Measurements from ENCODE around the gene EXOC3L1. TPM values are rescaled to one million over a fixed set of nuclear protein-coding genes. Genes with fewer than 3 reads are reported as not detected.
A peak's percentile ranks its signal among the peaks of the same experiment; 100 is the strongest.

Gene EXOC3L1
- total and polyA plus RNA-seq, 5 experiments from 2014 or later: 0.20 to 0.32 (median 0.31) TPM; not detected in 2

- no peak for DNase-seq
- POLR2A ChIA-PET: interaction anchor here (1.4 kb wide), 1 partner anchor 13 kb away, joined by 3 read pairs; no protein-coding TSS in a partner anchor
- no peak for ATAC-seq
- H3K27ac Mint-ChIP-seq: no peak overlapping the region
- H3K36me3 Mint-ChIP-seq: peaks cover 0 to 15% (median 0%) of the 10 kb centered on the region in 3 donors
- no peaks in the 10 kb centered on the region for H3K27me3 Mint-ChIP-seq
- H3K4me1 Mint-ChIP-seq: peaks cover 0 to 17% (median 7%) of the 10 kb centered on the region in 4 donors
- no peak overlapping the region for H3K4me3 Mint-ChIP-seq
- no peaks in the 10 kb centered on the region for H3K9me3 Mint-ChIP-seq
These were observed 22.8 kb upstream of the EXOC3L1 start for GRCh38 chr16:67212766-67213165.

- Mint-ChIP-seq H3K36me3 (peaks cover 0 to 4% (median 0%) of the 10 kb centered on the region in 3 donors), H3K27me3 (no peaks in the 10 kb centered on the region), H3K4me3 (no peak overlapping the region), H3K9me3 (no peaks in the 10 kb centered on the region), H3K27ac (peak overlapping the region in 2 of 10 donors; percentile 57 to 71), H3K4me1 (peaks cover 0 to 14% (median 2%) of the 10 kb centered on the region in 4 donors)
- DNase-seq (no peak), ATAC-seq (no peak)
- POLR2A ChIA-PET: interaction anchor here (1.2 kb wide), 1 partner anchor 10 kb away, joined by 3 read pairs; no protein-coding TSS in a partner anchor
These were observed 21.7 kb upstream of the EXOC3L1 start for GRCh38 chr16:67211674-67212073.

GRCh38 chr16:67210069-67210937 is 20.4 kb upstream of the EXOC3L1 start:
- Mint-ChIP-seq H3K27me3 (no peaks in the 10 kb centered on the region), H3K4me3 (no peak overlapping the region), H3K36me3 (peaks cover 0 to 2% (median 0%) of the 10 kb centered on the region in 3 donors), H3K9me3 (no peaks in the 10 kb centered on the region), H3K4me1 (peaks cover 0 to 3% (median under 1%) of the 10 kb centered on the region in 4 donors), H3K27ac (peak overlapping the region in 1 of 10 donors; percentile 75)
- no peak for ATAC-seq
- no peak for DNase-seq
- POLR2A ChIA-PET: no interaction called here

GRCh38 chr16:67209565-67209964 is 19.6 kb upstream of the EXOC3L1 start:
- Mint-ChIP-seq H3K27me3 (no peaks in the 10 kb centered on the region), H3K9me3 (no peaks in the 10 kb centered on the region), H3K36me3 (peaks cover 0 to 2% (median 0%) of the 10 kb centered on the region in 3 donors), H3K4me3 (no peak overlapping the region), H3K4me1 (peaks cover 0 to 3% (median under 1%) of the 10 kb centered on the region in 4 donors), H3K27ac (no peak overlapping the region)
- POLR2A ChIA-PET: no interaction called here
- ATAC-seq: no peak
- no peak for DNase-seq

- H3K27me3 Mint-ChIP-seq: no peaks in the 10 kb centered on the region
- H3K9me3 Mint-ChIP-seq: no peaks in the 10 kb centered on the region
- H3K36me3 Mint-ChIP-seq: peaks cover 0 to 4% (median 0%) of the 10 kb centered on the region in 3 donors
- H3K27ac Mint-ChIP-seq: peak overlapping the region in 1 of 10 donors; percentile 52
- DNase-seq: no peak
- POLR2A ChIA-PET: interaction anchor here (0.5 to 2.6 kb wide), 3 partner anchors 11 to 38 kb away, joined by 3 to 10 read pairs (median 3); no protein-coding TSS in a partner anchor
- H3K4me1 Mint-ChIP-seq: peaks cover 0 to 3% (median under 1%) of the 10 kb centered on the region in 4 donors
- ATAC-seq: no peak
- no peak overlapping the region for H3K4me3 Mint-ChIP-seq
These were observed 18.4 kb upstream of the EXOC3L1 start for GRCh38 chr16:67208154-67208896.

GRCh38 chr16:67207249-67208091 is 17.5 kb upstream of the EXOC3L1 start:
- DNase-seq: no peak
- Mint-ChIP-seq H3K36me3 (peaks cover 0 to 4% (median 0%) of the 10 kb centered on the region in 3 donors), H3K27ac (peak overlapping the region in 1 of 10 donors; percentile 63), H3K4me3 (no peak overlapping the region), H3K9me3 (no peaks in the 10 kb centered on the region), H3K27me3 (no peaks in the 10 kb centered on the region), H3K4me1 (peaks cover 0 to 3% (median under 1%) of the 10 kb centered on the region in 4 donors)
- POLR2A ChIA-PET: interaction anchor here (0.7 to 2.6 kb wide), 2 partner anchors 17 to 39 kb away, joined by 3 to 10 read pairs; no protein-coding TSS in a partner anchor
- ATAC-seq: no peak

GRCh38 chr16:67206838-67207248 is 16.9 kb upstream of the EXOC3L1 start:
- no peak overlapping the region for H3K4me3 Mint-ChIP-seq
- H3K4me1 Mint-ChIP-seq: peaks cover 0 to 3% (median under 1%) of the 10 kb centered on the region in 4 donors
- DNase-seq (no peak), ATAC-seq (no peak)
- H3K9me3 Mint-ChIP-seq: no peaks in the 10 kb centered on the region
- peak overlapping the region in 1 of 10 donors; percentile 63 for H3K27ac Mint-ChIP-seq
- POLR2A ChIA-PET: interaction anchor here (0.5 to 2.6 kb wide), 3 partner anchors 9 to 101 kb away, joined by 3 to 10 read pairs (median 3); no protein-coding TSS in a partner anchor
- no peaks in the 10 kb centered on the region for H3K27me3 Mint-ChIP-seq
- peaks cover 0 to 4% (median 0%) of the 10 kb centered on the region in 3 donors for H3K36me3 Mint-ChIP-seq

GRCh38 chr16:67206129-67206837 is 16.3 kb upstream of the EXOC3L1 start:
- Mint-ChIP-seq H3K4me3 (peak overlapping the region in 1 of 10 donors; percentile 29), H3K36me3 (peaks cover 0 to 5% (median 0%) of the 10 kb centered on the region in 3 donors), H3K9me3 (no peaks in the 10 kb centered on the region), H3K4me1 (peaks cover 0 to 3% (median under 1%) of the 10 kb centered on the region in 4 donors), H3K27ac (peak overlapping the region in 5 of 10 donors; percentile 23 to 74 (median 64)), H3K27me3 (no peaks in the 10 kb centered on the region)
- POLR2A ChIA-PET: interaction anchor here (0.5 to 2.6 kb wide), 3 partner anchors 9 to 101 kb away, joined by 3 to 10 read pairs (median 3); no protein-coding TSS in a partner anchor
- ATAC-seq (no peak), DNase-seq (no peak)

GRCh38 chr16:67204076-67204475 is 14.1 kb upstream of the EXOC3L1 start:
- POLR2A ChIA-PET: interaction anchor here (0.7 kb wide), 1 partner anchor 12 kb away, joined by 3 read pairs; no protein-coding TSS in a partner anchor
- H3K9me3 Mint-ChIP-seq: no peaks in the 10 kb centered on the region

GRCh38 chr16:67202956-67203493 is 13.1 kb upstream of the EXOC3L1 start:
- Mint-ChIP-seq H3K36me3 (peaks cover 0 to 22% (median 0%) of the 10 kb centered on the region in 3 donors), H3K27ac (no peak overlapping the region), H3K4me3 (no peak overlapping the region), H3K4me1 (peaks cover 0 to 6% (median under 1%) of the 10 kb centered on the region in 4 donors), H3K9me3 (no peaks in the 10 kb centered on the region), H3K27me3 (no peaks in the 10 kb centered on the region)
- POLR2A ChIA-PET: interaction anchor here (0.9 kb wide), 1 partner anchor 24 kb away, joined by 3 read pairs; the partner anchor contains the start of gene TMEM208
- DNase-seq (peak in 1 of 10 donors; percentile 52), ATAC-seq (no peak)

More at GRCh38 chr16:67204076-67204475, 14.1 kb upstream of the EXOC3L1 start:
- Mint-ChIP-seq H3K4me1 (peaks cover 0 to 2% (median under 1%) of the 10 kb centered on the region in 4 donors), H3K36me3 (peaks cover 0 to 16% (median 0%) of the 10 kb centered on the region in 3 donors), H3K27me3 (no peaks in the 10 kb centered on the region), H3K4me3 (no peak overlapping the region), H3K27ac (peak overlapping the region in 2 of 10 donors; percentile 4 to 31)
- DNase-seq: no peak
- no peak for ATAC-seq

- peaks cover 0 to 28% (median 0%) of the 10 kb centered on the region in 3 donors for H3K36me3 Mint-ChIP-seq
- ATAC-seq (no peak), DNase-seq (no peak)
- peaks cover 0 to 8% (median under 1%) of the 10 kb centered on the region in 4 donors for H3K4me1 Mint-ChIP-seq
- no peak overlapping the region for H3K4me3 Mint-ChIP-seq
- no peaks in the 10 kb centered on the region for H3K9me3 Mint-ChIP-seq
- H3K27me3 Mint-ChIP-seq: no peaks in the 10 kb centered on the region
- H3K27ac Mint-ChIP-seq: no peak overlapping the region
- POLR2A ChIA-PET: interaction anchor here (0.9 kb wide), 1 partner anchor 24 kb away, joined by 3 read pairs; the partner anchor contains the start of gene TMEM208
These were observed 12.5 kb upstream of the EXOC3L1 start for GRCh38 chr16:67202426-67202825.

Measured in naive thymus-derived CD8-positive, alpha-beta T cell (primary cell).